Measurements from ENCODE around the gene CPXM2. TPM values are rescaled to one million over a fixed set of nuclear protein-coding genes. Genes with fewer than 3 reads are reported as not detected.

CPXM2 gene
- total RNA-seq, 1 experiment from 2014 or later, result not detected

DNA sequence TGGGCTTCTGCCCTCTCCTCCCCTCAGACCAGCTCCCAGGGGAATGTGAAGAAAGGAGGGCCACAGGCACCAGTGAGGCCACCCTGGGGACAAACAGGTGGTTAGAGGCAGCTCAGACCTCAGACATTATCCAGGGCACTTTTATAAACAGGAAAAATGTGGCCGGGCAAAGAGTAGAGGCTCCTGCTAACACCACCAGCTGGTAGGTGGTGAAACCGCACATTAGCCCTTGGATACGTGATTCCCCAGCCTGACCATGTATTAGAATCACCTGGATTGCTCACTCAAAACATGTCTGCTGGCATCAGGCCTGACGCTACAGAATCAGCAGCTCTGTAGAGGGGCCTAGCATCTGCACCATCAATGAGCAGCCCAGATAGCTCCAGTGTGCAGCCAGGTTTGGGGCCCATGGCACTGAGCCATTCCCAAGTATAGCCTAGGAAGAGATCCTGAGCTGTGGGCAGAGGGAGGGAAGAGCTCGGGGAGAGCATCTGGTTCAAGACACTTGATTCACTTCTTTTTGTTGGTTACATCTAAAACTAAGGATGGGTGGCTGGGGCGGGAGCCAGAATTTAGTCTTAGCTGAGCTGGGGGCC, 188.3 kb downstream of the CPXM2 start:
- CTCF ChIA-PET, result interaction anchor here (0.6 kb wide), 1 partner anchor 146 kb away, joined by 5 read pairs; no protein-coding TSS in a partner anchor

More for the DNA sequence above, 188.3 kb downstream of the CPXM2 start:
- intact Hi-C loops (cut with micrococcal nuclease; ENCODE audit: unreplicated experiment), result no loop called here
- Mint-ChIP-seq H3K27me3 (ENCODE audit: unreplicated experiment) (peaks cover 47% of the 10 kb centered on the region), H3K36me3 (ENCODE audit: insufficient read depth, unreplicated experiment) (no peaks in the 10 kb centered on the region), H3K27ac (ENCODE audit: unreplicated experiment) (no peak overlapping the region), H3K4me3 (ENCODE audit: low read depth, unreplicated experiment) (no peak overlapping the region), H3K4me1 (ENCODE audit: low read depth, unreplicated experiment) (no peaks in the 10 kb centered on the region), H3K9me3 (ENCODE audit: low read depth, unreplicated experiment) (no peaks in the 10 kb centered on the region)
- TF ChIP-seq CTCF (IDR thresholded peaks at IDR 0.05; ENCODE audit: unreplicated experiment), result no peak
- no TSS peak for BruUV-seq (replicated peaks)
- DNase-seq, result no peak

Other genes starting within 250 kb of the CPXM2 start
- not detected in 2 replicates for gene GPR26, start 225.5 kb downstream of the CPXM2 start, total RNA-seq (2022)
- 18.3 and 19.3 TPM in 2 replicates for gene CHST15, start 201.8 kb upstream of the CPXM2 start, total RNA-seq (2022)

All from Calu3 (cell line).